ENCODE results near the gene HUWE1.

GRCh38 chrX:53732797-53733196, 46.3 kb upstream of the HUWE1 start:
- TF ChIP-seq CTCF (IDR thresholded peaks at IDR 0.05; ENCODE audit: low read length) (no peak), EZH2 (IDR thresholded peaks at IDR 0.05; ENCODE audit: borderline replicate concordance, low read length) (no peak)

Measured in OCI-LY1 (cell line).